Gastrocnemius medialis (tissue), 4 donors: ENCODE data around the gene PRKAG2. TPM values are rescaled to one million over a fixed set of nuclear protein-coding genes. Genes with fewer than 3 reads are reported as not detected.
A peak's percentile ranks its signal among the peaks of the same experiment; 100 is the strongest.

Experiments used
- ATAC-seq, 2 donors: fragments of 150-250 bp; one replicate each; pipeline ENCODE4 v1.9.1; 2016
- DNase-seq, 2 donors: peaks; one replicate each; pipeline ENCODE4 v3.0.0-alpha.2; 2019
- H3K27ac ChIP-seq, 4 donors: fragments of 200-600 bp; sonication (generic); 1 replicate in 1 of 4; 2 replicates in 3 of 4; pipeline ENCODE4 v1.5.1; 2016 to 2018; ENCODE audit warnings: mild to moderate bottlenecking in 2 of 4, moderate library complexity in 1 of 4
- H3K27me3 ChIP-seq, 3 donors: fragments of 200-600 bp; sonication (generic) in 2 of 3; 1 replicate in 1 of 3; 2 replicates in 2 of 3; pipeline versions ENCODE4 v1.5.1 to v1.6.0; 2016 to 2019; ENCODE audit warnings: mild to moderate bottlenecking in 1 of 3, moderate library complexity in 1 of 3
- H3K36me3 ChIP-seq, 2 donors: fragments of 200-600 bp; sonication (generic) in 1 of 2; one replicate each; pipeline ENCODE4 v1.5.1; 2017 to 2018
- H3K4me1 ChIP-seq, 2 donors: fragments of 200-600 bp; sonication (generic) in 1 of 2; one replicate each; pipeline ENCODE4 v1.5.1; 2016 to 2017; ENCODE audit warnings: mild to moderate bottlenecking in 2 of 2
- H3K4me3 ChIP-seq, 4 donors: fragments of 200-600 bp; sonication (generic) in 3 of 4; 1 replicate in 1 of 4; 2 replicates in 3 of 4; pipeline ENCODE4 v1.5.1; 2016 to 2019; ENCODE audit warnings: mild to moderate bottlenecking in 2 of 4
- H3K9me3 ChIP-seq, 3 donors: fragments of 200-600 bp; sonication (generic) in 2 of 3; 1 replicate in 1 of 3; 2 replicates in 2 of 3; pipeline ENCODE4 v1.5.1; 2016 to 2019
- POLR2A ChIP-seq, 2 donors: fragments of 450-650 bp; IDR thresholded peaks; one replicate each; pipeline ENCODE4 v1.6.1; 2017; ENCODE audit warnings: antibody characterized with exemption in 2 of 2, mild to moderate bottlenecking in 2 of 2, moderate library complexity in 2 of 2
- in situ Hi-C, 4 donors: fragments of 200-750 bp; cut with MboI; loops; one replicate each; pipeline versions ENCODE4 v1.15.0 to v1.8.0; 2017; ENCODE audit warnings: low sequenced_read_pairs in 4 of 4
- intact Hi-C: fragments of 100-400 bp; cut with DNase I; formaldehyde crosslinking; loops from one replicate; pipeline ENCODE4 v1.15.1; 2023; ENCODE audit warnings: low total_unique reads
- total RNA-seq, 4 donors: library from RNA; depleted of rRNA; stranded (reverse); fragments of >200 nt; gene quantifications; one replicate each; pipeline versions ENCODE4 v1.1.0 to v1.2.3, GENCODE V29; 2016
- TF ChIP-seq, protein P1 (sequence below), 5 experiments: fragments of 450-650 bp in 3 of 5; fragments of 200-600 bp in 2 of 5; sonication (generic) in 2 of 5; IDR thresholded peaks in 4 of 5; conservative IDR thresholded peaks in 1 of 5; 1 replicate in 4 of 5; 2 replicates in 1 of 5; pipeline ENCODE4 v1.5.1; 2016 to 2019; ENCODE audit warnings: antibody characterized with exemption in 5 of 5, mild to moderate bottlenecking in 3 of 5, moderate library complexity in 3 of 5

PRKAG2 gene
- total RNA-seq, 4 donors from 2014 or later, result 5.3 to 32.6 (median 13.9) TPM

DNA sequence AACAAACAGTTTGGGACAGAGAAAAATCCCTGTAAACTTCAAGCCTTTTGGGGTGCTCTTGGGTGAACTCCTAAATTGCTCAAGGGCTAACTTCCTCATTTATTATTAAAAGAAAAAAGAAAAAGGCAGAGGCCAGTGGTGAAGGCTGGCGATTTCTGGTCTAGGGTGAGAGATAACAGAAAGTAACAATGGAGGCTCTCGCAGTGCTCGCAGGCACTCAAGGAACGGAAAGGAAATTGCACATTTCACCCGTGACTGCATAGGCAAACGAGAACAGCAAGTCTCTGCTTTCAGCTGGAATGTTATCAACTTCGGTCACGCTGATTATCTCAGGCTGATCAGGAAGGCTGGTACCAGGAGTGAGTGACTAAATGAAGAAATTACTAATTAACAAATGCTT is 70.7 kb downstream of the PRKAG2 start:
- H3K27ac ChIP-seq, result no peak overlapping the region
- DNase-seq (no peak), ATAC-seq (peak in 1 of 2 donors; percentile 38)
- H3K4me3 ChIP-seq, result no peak overlapping the region
- H3K27me3 ChIP-seq, result no peaks in the 10 kb centered on the region
- H3K9me3 ChIP-seq, result no peaks in the 10 kb centered on the region
- no peaks in the 10 kb centered on the region for H3K4me1 ChIP-seq
- no peak for TF ChIP-seq POLR2A (IDR thresholded peaks at IDR 0.05)
- in situ Hi-C loops (no loop called here), intact Hi-C loops (no loop called here)
- H3K36me3 ChIP-seq, result no peaks in the 10 kb centered on the region

GRCh38 chr7:151805191-151805590 is 71.7 kb downstream of the PRKAG2 start:
- TF ChIP-seq, protein P1, sequence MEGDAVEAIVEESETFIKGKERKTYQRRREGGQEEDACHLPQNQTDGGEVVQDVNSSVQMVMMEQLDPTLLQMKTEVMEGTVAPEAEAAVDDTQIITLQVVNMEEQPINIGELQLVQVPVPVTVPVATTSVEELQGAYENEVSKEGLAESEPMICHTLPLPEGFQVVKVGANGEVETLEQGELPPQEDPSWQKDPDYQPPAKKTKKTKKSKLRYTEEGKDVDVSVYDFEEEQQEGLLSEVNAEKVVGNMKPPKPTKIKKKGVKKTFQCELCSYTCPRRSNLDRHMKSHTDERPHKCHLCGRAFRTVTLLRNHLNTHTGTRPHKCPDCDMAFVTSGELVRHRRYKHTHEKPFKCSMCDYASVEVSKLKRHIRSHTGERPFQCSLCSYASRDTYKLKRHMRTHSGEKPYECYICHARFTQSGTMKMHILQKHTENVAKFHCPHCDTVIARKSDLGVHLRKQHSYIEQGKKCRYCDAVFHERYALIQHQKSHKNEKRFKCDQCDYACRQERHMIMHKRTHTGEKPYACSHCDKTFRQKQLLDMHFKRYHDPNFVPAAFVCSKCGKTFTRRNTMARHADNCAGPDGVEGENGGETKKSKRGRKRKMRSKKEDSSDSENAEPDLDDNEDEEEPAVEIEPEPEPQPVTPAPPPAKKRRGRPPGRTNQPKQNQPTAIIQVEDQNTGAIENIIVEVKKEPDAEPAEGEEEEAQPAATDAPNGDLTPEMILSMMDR (IDR thresholded peaks at IDR 0.05 in 4 of 5, conservative IDR thresholded peaks at IDR 0.05 in 1 of 5), result no peak
- no peak for TF ChIP-seq POLR2A (IDR thresholded peaks at IDR 0.05)
- DNase-seq, result no peak
- no peak for ATAC-seq
- in situ Hi-C loops, result no loop called here
- H3K4me1 ChIP-seq, result no peaks in the 10 kb centered on the region
- no peaks in the 10 kb centered on the region for H3K9me3 ChIP-seq
- intact Hi-C loops, result no loop called here
- H3K27ac ChIP-seq, result no peak overlapping the region
- H3K4me3 ChIP-seq, result no peak overlapping the region
- no peaks in the 10 kb centered on the region for H3K27me3 ChIP-seq
- no peaks in the 10 kb centered on the region for H3K36me3 ChIP-seq

- DNase-seq (no peak), ATAC-seq (no peak)
- Histone ChIP-seq H3K27me3 (no peaks in the 10 kb centered on the region), H3K27ac (no peak overlapping the region), H3K36me3 (no peaks in the 10 kb centered on the region), H3K4me3 (no peak overlapping the region), H3K9me3 (no peaks in the 10 kb centered on the region), H3K4me1 (no peaks in the 10 kb centered on the region)
- in situ Hi-C loops, result no loop called here
- intact Hi-C loops, result no loop called here
- TF ChIP-seq POLR2A (IDR thresholded peaks at IDR 0.05), result no peak
- TF ChIP-seq, protein P1 (IDR thresholded peaks at IDR 0.05 in 4 of 5, conservative IDR thresholded peaks at IDR 0.05 in 1 of 5), result no peak
Measured at GRCh38 chr7:151804756-151805155, 72.2 kb downstream of the PRKAG2 start.

DNA sequence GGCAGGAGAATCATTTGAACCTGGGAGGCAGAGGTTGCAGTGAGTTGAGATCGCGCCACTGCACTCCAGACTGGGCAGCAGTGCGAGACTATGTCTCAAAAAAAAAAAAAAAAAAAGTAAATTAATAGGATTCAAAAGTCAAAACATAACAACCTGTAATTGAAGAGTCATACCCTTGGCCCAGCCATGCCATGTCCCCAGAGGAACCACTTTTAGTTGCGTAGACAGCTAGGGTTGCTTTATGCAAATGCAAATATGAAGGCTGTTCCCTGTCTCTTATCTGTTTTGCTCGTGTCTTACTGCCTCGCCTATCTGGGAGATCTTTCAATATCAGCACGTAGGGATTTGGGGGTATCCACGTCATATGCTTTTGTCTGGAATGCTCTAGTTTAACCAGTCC is 73.1 kb downstream of the PRKAG2 start:
- DNase-seq, result no peak
- no peak overlapping the region for H3K4me3 ChIP-seq
- no peak overlapping the region for H3K27ac ChIP-seq
- H3K36me3 ChIP-seq, result no peaks in the 10 kb centered on the region
- TF ChIP-seq, protein P1 (IDR thresholded peaks at IDR 0.05 in 4 of 5, conservative IDR thresholded peaks at IDR 0.05 in 1 of 5), result no peak
- no peak for TF ChIP-seq POLR2A (IDR thresholded peaks at IDR 0.05)
- in situ Hi-C loops, result no loop called here
- H3K9me3 ChIP-seq, result no peaks in the 10 kb centered on the region
- no peak for ATAC-seq
- H3K4me1 ChIP-seq, result no peaks in the 10 kb centered on the region
- intact Hi-C loops, result no loop called here
- no peaks in the 10 kb centered on the region for H3K27me3 ChIP-seq

GRCh38 chr7:151802469-151802846 is 74.5 kb downstream of the PRKAG2 start:
- H3K4me1 ChIP-seq, result peaks cover 2 to 10% of the 10 kb centered on the region in 2 donors
- H3K27me3 ChIP-seq, result no peaks in the 10 kb centered on the region
- no peak overlapping the region for H3K27ac ChIP-seq
- H3K36me3 ChIP-seq, result no peaks in the 10 kb centered on the region
- no peak for DNase-seq
- TF ChIP-seq POLR2A (IDR thresholded peaks at IDR 0.05), result no peak
- TF ChIP-seq, protein P1 (IDR thresholded peaks at IDR 0.05 in 4 of 5, conservative IDR thresholded peaks at IDR 0.05 in 1 of 5), result no peak
- ATAC-seq, result no peak
- in situ Hi-C loops (no loop called here), intact Hi-C loops (no loop called here)
- H3K9me3 ChIP-seq, result no peaks in the 10 kb centered on the region
- H3K4me3 ChIP-seq, result no peak overlapping the region
